Rectal smooth muscle tissue (tissue), 1 donor: Measurements from ENCODE around the gene TRDMT1.
"Not testable (repeated sequence)": the region's sequence is repeated elsewhere in the genome, so short reads cannot be mapped to it uniquely, and the experiment has no call there.

Experiments
- H3K27ac ChIP-seq: one replicate; pipeline ENCODE4 v1.7.0; 2013; ENCODE audit warnings: low read depth, low read length, inconsistent platforms
- H3K27me3 ChIP-seq: one replicate; pipeline ENCODE4 v1.7.0; 2013; ENCODE audit warnings: low read length; ENCODE audit not compliant: control insufficient read depth, insufficient read depth
- H3K36me3 ChIP-seq: one replicate; pipeline ENCODE4 v1.7.0; 2013; ENCODE audit warnings: low read length; ENCODE audit not compliant: control insufficient read depth, insufficient read depth
- H3K4me1 ChIP-seq: one replicate; pipeline ENCODE4 v1.7.0; 2013; ENCODE audit warnings: low read length; ENCODE audit not compliant: control insufficient read depth, insufficient read depth
- H3K4me3 ChIP-seq: one replicate; pipeline ENCODE4 v1.7.0; 2013; ENCODE audit warnings: low read length
- H3K9ac ChIP-seq: one replicate; pipeline ENCODE4 v1.7.0; 2013; ENCODE audit warnings: low read length

Gene TRDMT1

GRCh38 chr10:17129741-17130140, 71.7 kb downstream of the TRDMT1 start, which contains the start of gene CUBN:
Gene CUBN, minus strand, starts transcription at chr10:17129811. Its CDS starts 46 bp downstream, at chr10:17129765.
- no peak within 1 kb of the TSS for H3K9ac ChIP-seq
- H3K4me3 ChIP-seq: no peak within 1 kb of the TSS
- H3K27me3 ChIP-seq: no peaks in the 10 kb centered on the region
- H3K4me1 ChIP-seq: no peaks in the 10 kb centered on the region
- H3K27ac ChIP-seq: no peak within 1 kb of the TSS
- H3K36me3 ChIP-seq: no peaks in the 10 kb centered on the region

GRCh38 chr10:17128261-17128660, 73.2 kb downstream of the TRDMT1 start:
- no peaks in the 10 kb centered on the region for H3K36me3 ChIP-seq
- H3K9ac ChIP-seq: no peak overlapping the region
- no peaks in the 10 kb centered on the region for H3K4me1 ChIP-seq
- H3K27me3 ChIP-seq: no peaks in the 10 kb centered on the region
- H3K4me3 ChIP-seq: no peak overlapping the region
- no peak overlapping the region for H3K27ac ChIP-seq

- H3K9ac ChIP-seq: no peak overlapping the region
- no peaks in the 10 kb centered on the region for H3K27me3 ChIP-seq
- no peaks in the 10 kb centered on the region for H3K4me1 ChIP-seq
- H3K27ac ChIP-seq: no peak overlapping the region
- no peak overlapping the region for H3K4me3 ChIP-seq
- no peaks in the 10 kb centered on the region for H3K36me3 ChIP-seq
Measured at GRCh38 chr10:17126327-17126726, 75.1 kb downstream of the TRDMT1 start.

- no peaks in the 10 kb centered on the region for H3K27me3 ChIP-seq
- no peak overlapping the region for H3K4me3 ChIP-seq
- H3K9ac ChIP-seq: no peak overlapping the region
- H3K27ac ChIP-seq: no peak overlapping the region
- H3K36me3 ChIP-seq: no peaks in the 10 kb centered on the region
- H3K4me1 ChIP-seq: no peaks in the 10 kb centered on the region
Measured at GRCh38 chr10:17125206-17125893, 76.1 kb downstream of the TRDMT1 start.

GRCh38 chr10:17123961-17124360, 77.5 kb downstream of the TRDMT1 start:
- Histone ChIP-seq H3K4me1 (no peaks in the 10 kb centered on the region), H3K4me3 (no peak overlapping the region), H3K27ac (no peak overlapping the region), H3K27me3 (no peaks in the 10 kb centered on the region), H3K36me3 (no peaks in the 10 kb centered on the region), H3K9ac (no peak overlapping the region)

GRCh38 chr10:17122726-17123661, 78.5 kb downstream of the TRDMT1 start:
- H3K27ac ChIP-seq: no peak overlapping the region
- H3K4me3 ChIP-seq: no peak overlapping the region
- H3K4me1 ChIP-seq: no peaks in the 10 kb centered on the region
- no peaks in the 10 kb centered on the region for H3K36me3 ChIP-seq
- no peak overlapping the region for H3K9ac ChIP-seq
- H3K27me3 ChIP-seq: no peaks in the 10 kb centered on the region

- Histone ChIP-seq H3K4me3 (no peak overlapping the region), H3K4me1 (no peaks in the 10 kb centered on the region), H3K27ac (no peak overlapping the region)
Measured at GRCh38 chr10:17122052-17122451, 79.4 kb downstream of the TRDMT1 start.

GRCh38 chr10:17120694-17121093, 80.8 kb downstream of the TRDMT1 start:
- no peak overlapping the region for H3K9ac ChIP-seq
- no peak overlapping the region for H3K4me3 ChIP-seq
- H3K4me1 ChIP-seq: no peaks in the 10 kb centered on the region
- H3K27me3 ChIP-seq: no peaks in the 10 kb centered on the region
- H3K27ac ChIP-seq: no peak overlapping the region
- no peaks in the 10 kb centered on the region for H3K36me3 ChIP-seq

More at GRCh38 chr10:17122052-17122451, 79.4 kb downstream of the TRDMT1 start:
- Histone ChIP-seq H3K27me3 (no peaks in the 10 kb centered on the region), H3K9ac (no peak overlapping the region), H3K36me3 (no peaks in the 10 kb centered on the region)

GRCh38 chr10:17119845-17120244, 81.6 kb downstream of the TRDMT1 start:
- H3K36me3 ChIP-seq: no peaks in the 10 kb centered on the region
- H3K27me3 ChIP-seq: no peaks in the 10 kb centered on the region
- no peaks in the 10 kb centered on the region for H3K4me1 ChIP-seq
- H3K9ac ChIP-seq: no peak overlapping the region
- H3K4me3 ChIP-seq: no peak overlapping the region
- H3K27ac ChIP-seq: no peak overlapping the region

GRCh38 chr10:17116193-17116592, 85.3 kb downstream of the TRDMT1 start:
- Histone ChIP-seq H3K4me1 (no peaks in the 10 kb centered on the region), H3K9ac (no peak overlapping the region), H3K27ac (no peak overlapping the region), H3K4me3 (no peak overlapping the region), H3K27me3 (no peaks in the 10 kb centered on the region), H3K36me3 (no peaks in the 10 kb centered on the region)

- Histone ChIP-seq H3K9ac (no peak overlapping the region), H3K27ac (no peak overlapping the region), H3K36me3 (no peaks in the 10 kb centered on the region), H3K4me1 (no peaks in the 10 kb centered on the region), H3K4me3 (no peak overlapping the region), H3K27me3 (no peaks in the 10 kb centered on the region)
Measured at GRCh38 chr10:17115683-17116082, 85.8 kb downstream of the TRDMT1 start.

- H3K27ac ChIP-seq, H3K9ac ChIP-seq, H3K4me3 ChIP-seq, H3K36me3 ChIP-seq, H3K4me1 ChIP-seq, H3K27me3 ChIP-seq: not testable (repeated sequence)
Measured at GRCh38 chr10:17114878-17115444, 86.5 kb downstream of the TRDMT1 start.
